Subcutaneous adipose tissue (tissue), 4 donors: ENCODE data around the gene KBTBD8. TPM values are rescaled to one million over a fixed set of nuclear protein-coding genes. Genes with fewer than 3 reads are reported as not detected.

ENCODE experiments used
- CTCF ChIP-seq: fragments of 450-650 bp; IDR thresholded peaks from one replicate; pipeline ENCODE4 v1.5.1; 2016; ENCODE audit warnings: low read depth, mild to moderate bottlenecking, control low read depth, antibody characterized with exemption, moderate library complexity
- total RNA-seq, 4 donors: library from RNA; depleted of rRNA; stranded (reverse); fragments of >200 nt; gene quantifications; one replicate each; pipeline ENCODE4 v1.1.0, GENCODE V29; 2016

KBTBD8 gene
- total RNA-seq, 4 donors from 2014 or later: 0.19 to 2.7 (median 0.77) TPM

GRCh38 chr3:67018105-67018788 is 20.1 kb downstream of the KBTBD8 start:
- TF ChIP-seq CTCF: no peak

GRCh38 chr3:67018789-67019526 is 20.9 kb downstream of the KBTBD8 start:
- TF ChIP-seq CTCF: no peak

GRCh38 chr3:67028001-67028784 is 30.1 kb downstream of the KBTBD8 start:
- no peak for TF ChIP-seq CTCF

GRCh38 chr3:67030785-67031740 is 33.0 kb downstream of the KBTBD8 start:
- TF ChIP-seq CTCF: no peak

- TF ChIP-seq CTCF: no peak
These were observed 33.9 kb downstream of the KBTBD8 start for GRCh38 chr3:67031986-67032385.

GRCh38 chr3:67033079-67033478 is 35.0 kb downstream of the KBTBD8 start:
- TF ChIP-seq CTCF: no peak
